ENCODE results near the gene ARHGEF1. TPM values are rescaled to one million over a fixed set of nuclear protein-coding genes. Genes with fewer than 3 reads are reported as not detected.

The ARHGEF1 gene
- total RNA-seq, 4 donors from 2014 or later: 34.1 to 106 (median 53.9) TPM

DNA sequence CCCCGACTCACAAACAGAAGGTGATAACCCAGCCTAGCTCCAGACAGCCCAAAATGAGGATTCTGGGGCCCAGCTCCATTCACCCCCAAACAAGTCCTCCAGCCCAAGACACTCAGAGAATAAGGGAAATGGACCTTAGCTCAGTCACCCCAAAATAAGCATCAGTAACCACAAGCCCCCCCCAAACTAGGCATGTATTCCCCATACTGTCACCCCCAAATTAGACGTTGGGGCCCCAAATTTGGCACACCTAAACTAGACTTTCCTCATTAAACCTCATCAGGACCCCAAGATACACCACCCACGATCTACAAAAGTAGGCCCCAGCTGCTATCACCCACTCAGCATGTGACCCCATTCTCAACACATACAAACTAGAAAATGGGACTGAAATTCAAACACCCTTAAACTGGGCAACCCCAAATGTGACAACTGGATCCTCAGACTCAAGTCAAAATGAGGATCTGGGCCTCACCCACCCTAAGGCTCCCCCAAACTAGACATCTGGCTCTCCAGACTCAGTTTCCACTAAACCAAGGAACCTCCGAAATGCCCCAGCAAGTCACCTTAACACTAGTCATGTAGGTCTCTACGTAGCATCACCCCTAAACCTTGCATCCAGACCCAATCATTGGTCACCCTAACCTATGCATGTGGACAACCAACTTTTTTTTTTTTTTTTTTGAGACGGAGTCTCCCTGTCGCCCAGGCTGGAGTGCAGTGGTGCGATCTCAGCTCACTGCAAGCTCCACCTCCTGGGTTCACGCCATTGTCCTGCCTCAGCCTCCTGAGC, 58.6 kb downstream of the ARHGEF1 start:
- TF ChIP-seq CTCF (IDR thresholded peaks at IDR 0.05; ENCODE audit: low read depth): no peak

GRCh38 chr19:41944336-41944735, 61.4 kb downstream of the ARHGEF1 start:
- no peak for TF ChIP-seq CTCF (IDR thresholded peaks at IDR 0.05; ENCODE audit: low read depth)

DNA sequence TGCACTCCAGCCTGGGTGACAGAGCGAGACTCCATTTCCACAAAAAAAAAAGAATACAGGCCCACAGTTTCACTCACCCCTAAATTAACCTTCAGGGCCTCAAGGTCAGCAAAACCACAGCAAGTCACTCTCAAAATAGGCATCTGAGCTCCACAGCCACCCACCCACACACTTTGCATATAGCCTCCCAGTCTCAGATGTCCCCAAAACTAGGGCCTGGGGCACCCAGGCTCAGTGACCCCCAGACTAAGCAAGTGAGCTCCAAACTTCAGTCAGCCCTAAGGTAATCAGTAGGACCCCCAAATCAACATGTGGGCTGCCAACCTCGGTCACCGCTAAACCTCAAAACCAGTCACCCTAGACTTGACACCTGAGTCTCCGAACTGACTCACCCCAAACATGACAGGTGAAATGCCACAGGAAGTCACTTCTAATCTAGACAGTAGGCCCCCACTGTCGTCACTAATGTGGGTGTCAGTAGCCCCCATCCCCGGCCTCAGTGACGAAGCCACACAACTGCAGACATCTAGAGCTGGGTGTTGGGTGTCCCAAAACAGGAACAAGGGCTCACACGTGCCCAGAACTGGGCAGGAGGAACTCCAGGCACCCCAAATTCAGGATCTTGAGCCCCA, 62.3 kb downstream of the ARHGEF1 start:
- TF ChIP-seq CTCF (IDR thresholded peaks at IDR 0.05; ENCODE audit: low read depth): no peak

DNA sequence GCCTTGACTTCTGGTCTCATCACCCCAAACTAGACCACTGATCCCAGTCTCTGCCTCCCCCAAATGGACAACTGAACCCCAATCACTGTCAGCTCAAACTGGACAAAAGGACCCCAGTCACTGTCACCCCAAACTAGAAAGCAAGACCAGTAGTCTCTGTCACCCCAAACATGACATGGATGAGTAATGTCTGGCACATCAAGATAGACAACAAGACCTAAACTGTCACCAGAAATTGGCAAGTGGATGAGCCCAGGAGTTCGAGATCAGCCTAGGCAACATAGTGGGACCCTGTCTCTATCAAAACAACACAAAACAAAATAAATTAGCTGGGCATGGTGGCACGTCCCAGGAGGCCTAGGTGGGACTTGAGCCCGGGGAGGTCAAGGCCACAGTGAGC, 64.1 kb downstream of the ARHGEF1 start:
- no peak for TF ChIP-seq CTCF (IDR thresholded peaks at IDR 0.05; ENCODE audit: low read depth)

GRCh38 chr19:41951686-41952172, 68.7 kb downstream of the ARHGEF1 start:
- no peak for TF ChIP-seq CTCF (IDR thresholded peaks at IDR 0.05; ENCODE audit: low read depth)

DNA sequence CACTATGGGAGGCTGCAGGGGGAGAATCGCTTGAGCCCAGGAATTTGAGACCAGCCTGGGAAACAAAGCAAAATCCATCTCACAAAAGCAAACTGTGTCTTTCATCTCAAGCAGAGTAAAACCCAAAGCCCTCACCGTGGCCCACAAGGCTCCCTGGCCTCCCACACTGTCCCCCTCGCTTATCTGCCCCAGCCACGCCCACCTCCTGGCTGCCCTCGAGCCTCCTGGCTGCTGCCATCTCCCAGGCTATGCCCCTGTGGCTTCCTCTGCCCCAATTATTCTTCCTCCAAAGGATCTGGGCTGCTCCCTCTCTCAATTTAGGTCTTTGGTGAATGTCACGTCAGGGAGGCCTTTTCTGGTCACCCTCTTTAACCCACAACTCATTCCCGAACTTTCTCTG, 72.5 kb downstream of the ARHGEF1 start:
- TF ChIP-seq CTCF (IDR thresholded peaks at IDR 0.05; ENCODE audit: low read depth): no peak

DNA sequence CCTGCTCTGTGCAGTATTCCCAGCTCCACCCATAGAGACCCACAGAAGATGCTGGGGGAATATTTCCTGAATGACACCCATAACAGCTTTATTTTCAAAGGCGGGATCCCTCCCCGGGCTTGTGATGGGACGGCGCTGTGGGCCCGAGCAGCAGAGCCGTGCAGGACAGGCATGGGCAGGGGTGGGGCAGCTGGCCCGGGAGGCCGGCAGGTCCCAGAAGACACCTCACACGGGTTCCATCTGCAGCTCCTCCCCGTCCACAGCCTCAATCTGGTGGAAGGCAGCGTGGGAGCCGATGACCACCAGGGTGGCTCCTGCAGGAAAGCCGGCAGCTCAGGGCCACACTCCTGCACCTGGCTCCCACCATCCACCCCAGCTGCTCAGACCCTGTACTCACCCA, 73.6 kb downstream of the ARHGEF1 start:
- TF ChIP-seq CTCF (IDR thresholded peaks at IDR 0.05; ENCODE audit: low read depth): no peak
